ENCODE measurements around the gene PLA2G6. TPM values are rescaled to one million over a fixed set of nuclear protein-coding genes. Genes with fewer than 3 reads are reported as not detected.
"Not testable (repeated sequence)": the region's sequence is repeated elsewhere in the genome, so short reads cannot be mapped to it uniquely, and the experiment has no call there.

The PLA2G6 gene
- total RNA-seq, 1 donor from 2014 or later: 41.6 TPM

DNA sequence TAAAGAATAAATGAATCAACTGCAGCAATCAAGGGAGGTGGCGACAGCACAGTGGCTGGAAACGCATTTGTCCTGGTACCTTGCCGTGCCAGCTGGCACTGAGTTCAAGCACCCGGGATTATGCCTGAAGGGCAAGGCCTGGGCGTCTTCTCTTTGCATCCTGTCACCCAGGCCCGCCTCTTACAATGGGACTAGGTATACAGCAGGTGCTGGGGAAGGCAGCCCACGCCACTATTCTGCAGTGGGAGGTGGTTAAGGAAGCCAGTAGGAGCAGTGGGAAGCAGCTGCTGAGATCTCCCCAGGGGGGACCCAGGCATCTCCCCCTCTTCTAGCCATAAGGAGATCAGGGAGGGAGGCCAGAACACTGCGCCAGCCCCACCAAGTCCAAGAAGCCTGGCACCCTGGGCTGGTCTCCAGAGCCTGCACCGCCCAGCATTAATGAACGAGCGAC is 55.9 kb downstream of the PLA2G6 start:
- H3K4me3 Mint-ChIP-seq (ENCODE audit: unreplicated experiment): no peak overlapping the region
- no peaks in the 10 kb centered on the region for H3K27me3 Mint-ChIP-seq (ENCODE audit: unreplicated experiment)
- no peaks in the 10 kb centered on the region for H3K4me1 Mint-ChIP-seq (ENCODE audit: unreplicated experiment)
- DNase-seq (ENCODE audit: extremely low spot score, unreplicated experiment): no peak
- TF ChIP-seq, protein P1, sequence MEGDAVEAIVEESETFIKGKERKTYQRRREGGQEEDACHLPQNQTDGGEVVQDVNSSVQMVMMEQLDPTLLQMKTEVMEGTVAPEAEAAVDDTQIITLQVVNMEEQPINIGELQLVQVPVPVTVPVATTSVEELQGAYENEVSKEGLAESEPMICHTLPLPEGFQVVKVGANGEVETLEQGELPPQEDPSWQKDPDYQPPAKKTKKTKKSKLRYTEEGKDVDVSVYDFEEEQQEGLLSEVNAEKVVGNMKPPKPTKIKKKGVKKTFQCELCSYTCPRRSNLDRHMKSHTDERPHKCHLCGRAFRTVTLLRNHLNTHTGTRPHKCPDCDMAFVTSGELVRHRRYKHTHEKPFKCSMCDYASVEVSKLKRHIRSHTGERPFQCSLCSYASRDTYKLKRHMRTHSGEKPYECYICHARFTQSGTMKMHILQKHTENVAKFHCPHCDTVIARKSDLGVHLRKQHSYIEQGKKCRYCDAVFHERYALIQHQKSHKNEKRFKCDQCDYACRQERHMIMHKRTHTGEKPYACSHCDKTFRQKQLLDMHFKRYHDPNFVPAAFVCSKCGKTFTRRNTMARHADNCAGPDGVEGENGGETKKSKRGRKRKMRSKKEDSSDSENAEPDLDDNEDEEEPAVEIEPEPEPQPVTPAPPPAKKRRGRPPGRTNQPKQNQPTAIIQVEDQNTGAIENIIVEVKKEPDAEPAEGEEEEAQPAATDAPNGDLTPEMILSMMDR (IDR thresholded peaks at IDR 0.05): no peak
- H3K36me3 Mint-ChIP-seq (ENCODE audit: unreplicated experiment): peaks cover 3% of the 10 kb centered on the region
- no peaks in the 10 kb centered on the region for H3K9me3 Mint-ChIP-seq (ENCODE audit: unreplicated experiment)
- no peak overlapping the region for H3K27ac Mint-ChIP-seq (ENCODE audit: unreplicated experiment)

DNA sequence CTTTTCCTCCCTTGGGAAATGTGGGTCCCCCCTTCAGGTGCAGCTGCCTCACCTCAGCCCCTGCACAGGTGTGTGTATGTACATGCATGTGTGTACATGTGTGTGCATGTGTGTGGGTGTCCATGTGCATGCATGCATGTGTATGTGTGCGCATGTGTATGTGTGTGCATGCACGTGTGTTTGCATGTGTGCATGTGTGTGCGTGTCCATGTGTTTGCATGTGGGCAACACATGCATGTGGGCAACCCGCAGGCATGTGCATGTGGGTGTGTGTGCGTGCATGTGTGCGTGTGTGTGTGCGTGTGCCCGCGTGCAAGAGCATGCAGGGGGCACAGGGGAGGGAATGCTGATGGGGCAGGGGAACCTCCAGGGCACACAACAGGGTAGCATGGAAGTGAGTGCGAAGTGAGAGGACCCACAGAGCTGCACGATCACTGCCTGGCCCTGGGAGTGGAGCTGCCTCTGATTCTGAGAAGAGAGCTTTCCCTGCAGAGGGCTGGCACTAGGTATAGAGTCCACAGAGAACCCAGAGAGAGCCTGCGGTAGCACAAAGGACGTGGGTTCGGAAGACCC is 56.5 kb downstream of the PLA2G6 start:
- no peak overlapping the region for H3K4me3 Mint-ChIP-seq (ENCODE audit: unreplicated experiment)
- TF ChIP-seq, protein P1 (IDR thresholded peaks at IDR 0.05): no peak
- no peaks in the 10 kb centered on the region for H3K4me1 Mint-ChIP-seq (ENCODE audit: unreplicated experiment)
- no peaks in the 10 kb centered on the region for H3K9me3 Mint-ChIP-seq (ENCODE audit: unreplicated experiment)
- H3K36me3 Mint-ChIP-seq (ENCODE audit: unreplicated experiment): peaks cover 3% of the 10 kb centered on the region
- no peak for DNase-seq (ENCODE audit: extremely low spot score, unreplicated experiment)
- no peak overlapping the region for H3K27ac Mint-ChIP-seq (ENCODE audit: unreplicated experiment)
- H3K27me3 Mint-ChIP-seq (ENCODE audit: unreplicated experiment): no peaks in the 10 kb centered on the region

DNA sequence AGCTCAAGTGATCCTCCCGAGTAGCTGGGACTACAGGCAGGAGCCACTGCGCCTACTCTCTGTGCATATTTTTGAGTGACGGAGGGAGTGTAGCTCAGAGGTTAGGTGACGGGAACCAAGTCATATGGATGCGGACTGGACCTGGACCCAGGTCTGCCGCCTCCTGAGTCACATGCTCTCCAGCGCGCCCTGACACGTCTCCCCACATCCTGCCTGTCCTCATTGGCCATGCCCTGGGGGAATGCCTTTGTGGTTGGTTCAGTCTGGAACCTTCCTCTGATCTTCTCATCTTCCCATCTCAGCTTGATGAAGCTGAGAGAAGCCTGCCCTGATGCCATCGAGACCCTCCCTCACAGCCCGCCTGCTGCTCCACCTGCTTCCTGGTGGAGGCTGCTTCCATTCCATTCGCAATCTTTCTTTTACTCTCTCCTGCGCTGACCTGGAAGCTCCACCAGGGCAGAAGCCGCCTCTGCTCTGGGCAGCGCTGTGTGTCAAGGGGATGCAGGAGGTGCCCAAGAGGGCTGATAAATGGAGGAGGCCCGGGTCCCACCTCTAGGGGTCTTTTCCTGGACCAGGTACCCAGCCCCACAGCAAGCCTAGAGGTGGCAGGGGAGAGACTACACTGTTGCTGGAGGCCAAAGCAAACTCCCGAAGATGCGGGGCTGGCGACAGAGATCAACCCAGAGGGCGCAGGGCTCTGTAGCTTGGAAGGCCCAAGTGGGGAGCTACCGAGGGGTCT is 57.2 kb downstream of the PLA2G6 start:
- Mint-ChIP-seq H3K27me3 (ENCODE audit: unreplicated experiment) (no peaks in the 10 kb centered on the region), H3K4me1 (ENCODE audit: unreplicated experiment) (no peaks in the 10 kb centered on the region), H3K4me3 (ENCODE audit: unreplicated experiment) (no peak overlapping the region), H3K9me3 (ENCODE audit: unreplicated experiment) (no peaks in the 10 kb centered on the region), H3K27ac (ENCODE audit: unreplicated experiment) (no peak overlapping the region), H3K36me3 (ENCODE audit: unreplicated experiment) (peaks cover 3% of the 10 kb centered on the region)
- TF ChIP-seq, protein P1 (IDR thresholded peaks at IDR 0.05): no peak
- no peak for DNase-seq (ENCODE audit: extremely low spot score, unreplicated experiment)

DNA sequence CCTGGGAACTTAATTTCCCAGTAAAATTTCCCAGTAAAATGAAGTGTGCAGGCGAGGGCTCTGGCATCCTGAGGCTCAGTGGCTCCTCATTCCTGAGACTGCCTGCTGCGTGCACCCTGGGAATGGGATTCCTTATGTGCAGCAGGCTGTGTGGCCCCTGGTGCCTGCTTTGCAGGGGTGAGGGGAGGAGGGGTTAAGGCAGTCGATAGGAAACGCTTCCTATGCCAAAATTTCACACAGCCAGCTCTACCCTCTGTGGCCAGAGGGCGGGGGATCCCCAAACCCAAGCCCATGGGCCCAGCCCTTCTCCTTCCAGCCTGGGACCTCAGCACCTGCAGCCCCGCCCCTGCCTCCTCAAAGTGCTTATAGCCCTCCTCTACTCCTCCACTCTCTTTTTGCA is 59.0 kb downstream of the PLA2G6 start:
- TF ChIP-seq, protein P1 (IDR thresholded peaks at IDR 0.05): no peak
- DNase-seq (ENCODE audit: extremely low spot score, unreplicated experiment): no peak
- Mint-ChIP-seq H3K27me3 (ENCODE audit: unreplicated experiment) (no peaks in the 10 kb centered on the region), H3K4me1 (ENCODE audit: unreplicated experiment) (no peaks in the 10 kb centered on the region), H3K9me3 (ENCODE audit: unreplicated experiment) (no peaks in the 10 kb centered on the region), H3K36me3 (ENCODE audit: unreplicated experiment) (peaks cover 3% of the 10 kb centered on the region), H3K27ac (ENCODE audit: unreplicated experiment) (no peak overlapping the region), H3K4me3 (ENCODE audit: unreplicated experiment) (no peak overlapping the region)

DNA sequence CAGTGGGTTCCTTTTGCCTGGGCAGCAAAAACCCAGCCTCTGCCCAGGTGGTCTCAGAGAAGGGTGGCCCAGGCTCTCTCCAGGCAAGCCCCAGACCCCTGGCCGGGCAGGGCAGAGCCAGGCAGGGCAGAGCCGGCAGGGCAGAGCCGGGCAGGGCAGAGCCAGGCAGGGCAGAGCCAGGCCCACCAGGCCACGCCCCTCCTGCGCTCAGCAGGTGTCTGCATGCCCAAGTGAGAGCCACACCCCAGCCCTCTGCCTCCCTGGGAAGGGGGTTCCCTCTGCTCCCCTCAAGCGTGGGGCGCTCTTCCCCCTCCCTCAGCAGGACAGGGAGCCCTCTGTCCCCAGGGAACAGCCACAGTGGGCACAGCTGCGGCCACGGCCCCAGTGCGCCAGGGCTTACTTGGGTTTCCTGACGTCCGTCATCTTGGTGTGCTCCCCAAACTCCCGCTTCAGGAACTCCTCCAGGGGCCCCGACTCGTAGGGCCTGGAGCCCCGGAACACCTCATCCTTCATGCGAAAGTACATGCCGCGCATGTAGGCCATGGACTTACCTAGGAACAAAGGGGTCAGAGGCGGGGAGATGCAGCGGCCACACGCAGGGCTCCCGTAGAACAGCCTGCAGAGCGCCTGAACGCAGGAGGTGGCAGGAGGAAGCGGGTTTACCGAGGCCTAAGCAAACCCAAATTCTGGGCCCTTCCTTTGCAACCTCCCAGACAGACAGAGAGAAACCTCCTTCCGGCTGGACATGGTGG is 61.1 kb downstream of the PLA2G6 start:
- Mint-ChIP-seq H3K27me3 (ENCODE audit: unreplicated experiment) (no peaks in the 10 kb centered on the region), H3K4me1 (ENCODE audit: unreplicated experiment) (no peaks in the 10 kb centered on the region), H3K4me3 (ENCODE audit: unreplicated experiment) (no peak overlapping the region), H3K27ac (ENCODE audit: unreplicated experiment) (no peak overlapping the region), H3K9me3 (ENCODE audit: unreplicated experiment) (no peaks in the 10 kb centered on the region), H3K36me3 (ENCODE audit: unreplicated experiment) (no peaks in the 10 kb centered on the region)
- TF ChIP-seq, protein P1 (IDR thresholded peaks at IDR 0.05): no peak
- no peak for DNase-seq (ENCODE audit: extremely low spot score, unreplicated experiment)

DNA sequence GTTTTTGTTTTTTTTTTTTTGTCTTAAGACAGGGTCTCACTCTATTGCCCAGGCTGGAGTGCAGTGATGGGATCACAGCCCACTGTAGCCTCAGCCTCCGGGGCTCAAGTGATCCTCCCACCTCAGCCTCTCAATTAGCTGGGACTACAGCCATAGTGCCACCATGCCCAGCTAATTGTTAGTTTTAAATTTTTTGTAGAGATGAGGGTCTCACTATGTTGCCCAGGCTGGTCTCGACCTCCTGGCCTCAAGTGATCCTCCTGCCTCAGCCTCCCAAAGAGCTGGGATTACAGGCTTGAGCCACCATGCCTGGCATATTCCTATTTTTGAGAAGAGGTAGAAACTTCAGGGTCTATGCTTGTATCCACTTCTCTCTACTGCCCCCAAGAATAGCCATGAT is 62.9 kb downstream of the PLA2G6 start:
- not testable (repeated sequence) for H3K27me3 Mint-ChIP-seq (ENCODE audit: unreplicated experiment); H3K36me3 Mint-ChIP-seq (ENCODE audit: unreplicated experiment); H3K4me3 Mint-ChIP-seq (ENCODE audit: unreplicated experiment); H3K27ac Mint-ChIP-seq (ENCODE audit: unreplicated experiment); DNase-seq (ENCODE audit: extremely low spot score, unreplicated experiment); H3K4me1 Mint-ChIP-seq (ENCODE audit: unreplicated experiment); H3K9me3 Mint-ChIP-seq (ENCODE audit: unreplicated experiment)

Data from osteocyte (in vitro differentiated cells).